GM12873 (cell line): ENCODE results near the gene CDRT4.

Source experiments
- CTCF ChIP-seq: IDR thresholded peaks from 2 replicates; pipeline ENCODE4 v1.5.1; 2012; ENCODE audit warnings: low read depth, mild to moderate bottlenecking, moderate library complexity, low read length, control low read depth; ENCODE audit not compliant: insufficient read depth; ENCODE audit errors: missing control alignments

The CDRT4 gene

GRCh38 chr17:15392326-15392741 lies 75.1 kb downstream of the CDRT4 start:
- TF ChIP-seq CTCF, result no peak

- no peak for TF ChIP-seq CTCF
Measured at GRCh38 chr17:15388356-15389041, 78.9 kb downstream of the CDRT4 start.

- TF ChIP-seq CTCF, result no peak
Measured at GRCh38 chr17:15386083-15386482, 81.3 kb downstream of the CDRT4 start.
